H9 (cell line): Measurements from ENCODE around the gene ZSWIM6. TPM values are rescaled to one million over a fixed set of nuclear protein-coding genes. Genes with fewer than 3 reads are reported as not detected.

Experiments used
- DNase-seq: peaks from one replicate; pipeline ENCODE4 v3.0.0-alpha.2; 2017
- H2AFZ ChIP-seq: one replicate; pipeline ENCODE4 v1.6.1; 2013; ENCODE audit warnings: mild to moderate bottlenecking, low read length, control low read depth, moderate library complexity
- H2AK5ac ChIP-seq: 2 replicates; pipeline ENCODE4 v1.6.1; 2013; ENCODE audit warnings: low read length, control low read depth, mixed read lengths; ENCODE audit not compliant: insufficient read length
- H2BK120ac ChIP-seq: one replicate; pipeline ENCODE4 v1.6.1; 2013; ENCODE audit warnings: low read depth, mild to moderate bottlenecking, low read length, control low read depth, inconsistent platforms; ENCODE audit not compliant: poor library complexity, severe bottlenecking
- H2BK12ac ChIP-seq: 2 replicates; pipeline ENCODE4 v1.6.1; 2013; ENCODE audit warnings: low read length, control low read depth, mixed read lengths, low read depth; ENCODE audit not compliant: insufficient read length
- H2BK15ac ChIP-seq: 2 replicates; pipeline ENCODE4 v1.6.1; 2013; ENCODE audit warnings: low read depth, low read length, control low read depth
- H2BK20ac ChIP-seq: one replicate; pipeline ENCODE4 v1.6.1; 2013; ENCODE audit warnings: low read depth, mild to moderate bottlenecking, low read length, control low read depth, inconsistent platforms; ENCODE audit not compliant: poor library complexity, severe bottlenecking
- H2BK5ac ChIP-seq: 2 replicates; pipeline ENCODE4 v1.6.1; 2013; ENCODE audit warnings: low read length, control low read depth, mixed read lengths; ENCODE audit not compliant: insufficient read length
- H3K14ac ChIP-seq: 2 replicates; pipeline ENCODE4 v1.6.1; 2013; ENCODE audit warnings: low read length, control low read depth; ENCODE audit not compliant: insufficient read depth
- H3K18ac ChIP-seq: 2 replicates; pipeline ENCODE4 v1.6.1; 2013; ENCODE audit warnings: low read depth, mild to moderate bottlenecking, mixed read lengths, low read length, control low read depth; ENCODE audit not compliant: insufficient read length
- H3K23ac ChIP-seq: 2 replicates; pipeline ENCODE4 v1.6.1; 2013; ENCODE audit warnings: low read length, control low read depth, mixed read lengths, low read depth; ENCODE audit not compliant: insufficient read length
- H3K23me2 ChIP-seq: 2 replicates; pipeline ENCODE4 v1.6.1; 2013; ENCODE audit warnings: low read depth, mild to moderate bottlenecking, mixed read lengths, low read length, control low read depth; ENCODE audit not compliant: insufficient read length, poor library complexity, severe bottlenecking
- H3K27ac ChIP-seq: 2 replicates; pipeline ENCODE4 v1.5.1; 2013; ENCODE audit warnings: low read length, control low read depth, mixed read lengths, low read depth; ENCODE audit not compliant: insufficient read length
- H3K27me3 ChIP-seq: 2 replicates; pipeline ENCODE4 v1.6.1; 2013; ENCODE audit warnings: low read length, control low read depth, inconsistent platforms; ENCODE audit not compliant: insufficient read depth
- H3K4ac ChIP-seq: 2 replicates; pipeline ENCODE4 v1.6.1; 2013; ENCODE audit warnings: low read depth, mild to moderate bottlenecking, control low read depth, inconsistent platforms, low read length, moderate library complexity
- H3K4me1 ChIP-seq: 2 replicates; pipeline ENCODE4 v1.6.1; 2013; ENCODE audit warnings: low read length, control low read depth, inconsistent platforms; ENCODE audit not compliant: insufficient read depth
- H3K4me2 ChIP-seq: 2 replicates; pipeline ENCODE4 v1.6.1; 2013; ENCODE audit warnings: low read length, control low read depth, mixed read lengths; ENCODE audit not compliant: insufficient read length, insufficient read depth
- H3K56ac ChIP-seq: 2 replicates; pipeline ENCODE4 v1.6.1; 2013; ENCODE audit warnings: low read depth, mild to moderate bottlenecking, mixed read lengths, low read length, control low read depth; ENCODE audit not compliant: insufficient read length
- H3K79me1 ChIP-seq: 2 replicates; pipeline ENCODE4 v1.6.1; 2013; ENCODE audit warnings: low read depth, mild to moderate bottlenecking, moderate library complexity, low read length, control low read depth, inconsistent platforms; ENCODE audit not compliant: insufficient read depth, poor library complexity, severe bottlenecking
- H3K79me2 ChIP-seq: 2 replicates; pipeline ENCODE4 v1.6.1; 2013; ENCODE audit warnings: low read length, control low read depth, inconsistent platforms; ENCODE audit not compliant: insufficient read depth
- H3K9ac ChIP-seq: 2 replicates; pipeline ENCODE4 v1.6.1; 2013; ENCODE audit warnings: low read length, control low read depth, mixed read lengths; ENCODE audit not compliant: insufficient read length; ENCODE audit errors: extremely low read depth
- H3K9me3 ChIP-seq: one replicate; pipeline ENCODE4 v1.6.1; 2013; ENCODE audit warnings: low read depth, low read length, inconsistent platforms; ENCODE audit not compliant: control insufficient read depth
- H3T11ph ChIP-seq: one replicate; pipeline ENCODE4 v1.6.1; 2013; ENCODE audit warnings: mild to moderate bottlenecking, low read length, control low read depth, inconsistent platforms
- H4K20me1 ChIP-seq: one replicate; pipeline ENCODE4 v1.6.1; 2013; ENCODE audit not compliant: control insufficient read depth, insufficient read length, insufficient read depth
- H4K5ac ChIP-seq: 2 replicates; pipeline ENCODE4 v1.6.1; 2013; ENCODE audit warnings: low read depth, mild to moderate bottlenecking, mixed read lengths, low read length, control low read depth; ENCODE audit not compliant: insufficient read length
- H4K8ac ChIP-seq: replicated peaks from 2 replicates; pipeline ENCODE4 v1.6.1; 2013; ENCODE audit warnings: low read length, control low read depth, mixed read lengths, low read depth; ENCODE audit not compliant: insufficient read length
- H4K91ac ChIP-seq: 2 replicates; pipeline ENCODE4 v1.6.1; 2013; ENCODE audit warnings: low read depth, mild to moderate bottlenecking, moderate library complexity, mixed read lengths, low read length, control low read depth; ENCODE audit not compliant: insufficient read length
- H3K27ac Mint-ChIP-seq, 3 experiments: 2 replicates in 2 of 3; 3 replicates in 1 of 3; pipeline ENCODE4 v1.8.0; 2020 to 2021; ENCODE audit warnings: mixed read lengths in 3 of 3, mild to moderate bottlenecking in 1 of 3, moderate library complexity in 1 of 3
- H3K27me3 Mint-ChIP-seq: 2 replicates; pipeline ENCODE4 v1.8.0; 2021; ENCODE audit warnings: low read depth, mild to moderate bottlenecking, moderate library complexity, mixed read lengths
- H3K36me3 Mint-ChIP-seq, 3 experiments: 2 replicates in 2 of 3; 3 replicates in 1 of 3; pipeline ENCODE4 v1.8.0; 2020 to 2021; ENCODE audit warnings: low read depth in 3 of 3, mixed read lengths in 3 of 3; ENCODE audit not compliant: insufficient read depth in 1 of 3
- H3K4me1 Mint-ChIP-seq, 2 experiments: 2 replicates each; pipeline ENCODE4 v1.8.0; 2020; ENCODE audit warnings: mixed read lengths in 2 of 2
- H3K4me3 Mint-ChIP-seq, 2 experiments: 2 replicates in 1 of 2; 3 replicates in 1 of 2; pipeline ENCODE4 v1.8.0; 2020 to 2021; ENCODE audit warnings: mild to moderate bottlenecking in 2 of 2, mixed read lengths in 2 of 2, moderate library complexity in 1 of 2
- H3K9me3 Mint-ChIP-seq, 2 experiments: 2 replicates in 1 of 2; 3 replicates in 1 of 2; pipeline ENCODE4 v1.8.0; 2020; ENCODE audit warnings: mild to moderate bottlenecking in 2 of 2, mixed read lengths in 2 of 2, moderate library complexity in 1 of 2
- CTCF ChIP-seq: fragments of 200-600 bp; sonication (generic); conservative IDR thresholded peaks from 3 replicates; pipeline ENCODE4 v1.8.0; 2021; ENCODE audit warnings: antibody characterized with exemption, mild to moderate bottlenecking
- WGBS: extraction: QIAGEN DNeasy Blood & Tissue Kit; methylation state at CpG from one replicate; pipeline ENCODE4 v1.1.7; 2013; ENCODE audit warnings: missing lambda C conversion rate, low lambda C conversion rate, mixed read lengths; ENCODE audit not compliant: insufficient read length; ENCODE audit errors: extremely low coverage; 5-methylcytosine and 5-hydroxymethylcytosine counted together
- total RNA-seq: library from RNA; stranded (reverse); gene quantifications from 2 replicates; pipeline ENCODE4 v1.2.1, GENCODE V29; 2021

ZSWIM6 gene
- total RNA-seq, 1 experiment from 2014 or later, result 11.5 TPM

- no peak overlapping the region for H3K56ac ChIP-seq
- no peaks in the 10 kb centered on the region for H4K20me1 ChIP-seq
- no peak overlapping the region for H4K8ac ChIP-seq
- H3T11ph ChIP-seq, result no peak overlapping the region
- no peak overlapping the region for H3K14ac ChIP-seq
- H3K23me2 ChIP-seq, result no peaks in the 10 kb centered on the region
- no peak overlapping the region for H2BK15ac ChIP-seq
- no peak for TF ChIP-seq CTCF
- H3K4ac ChIP-seq, result no peak overlapping the region
- no CpG with 5 or more reads among the region's 4 CpGs for WGBS
- no peaks in the 10 kb centered on the region for H3K27me3 ChIP-seq
- Mint-ChIP-seq H3K9me3 (peaks cover 23 to 40% of the 10 kb centered on the region in 2 experiments), H3K36me3 (peaks cover 22 to 26% (median 23%) of the 10 kb centered on the region in 3 experiments), H3K4me3 (no peak overlapping the region), H3K27me3 (no peaks in the 10 kb centered on the region), H3K4me1 (peaks cover 0 to 2% of the 10 kb centered on the region in 2 experiments; a peak in 1 of 4 replicates), H3K27ac (no peak overlapping the region)
- H4K91ac ChIP-seq, result no peak overlapping the region
- H3K18ac ChIP-seq, result no peak overlapping the region
- H3K4me1 ChIP-seq, result no peaks in the 10 kb centered on the region
- H3K9me3 ChIP-seq, result peaks cover 20% of the 10 kb centered on the region
- H2BK12ac ChIP-seq, result no peak overlapping the region
- peaks cover 2% of the 10 kb centered on the region for H3K79me1 ChIP-seq
- no peak overlapping the region for H2BK120ac ChIP-seq
- no peak overlapping the region for H2AFZ ChIP-seq
- H3K9ac ChIP-seq, result no peak overlapping the region
- no peak overlapping the region for H2BK5ac ChIP-seq
- H3K4me2 ChIP-seq, result no peak overlapping the region
- H2BK20ac ChIP-seq, result no peak overlapping the region
- H3K79me2 ChIP-seq, result no peaks in the 10 kb centered on the region; the same call in 1 of the 2 replicates
- no peak overlapping the region for H3K23ac ChIP-seq
- no peak overlapping the region for H4K5ac ChIP-seq
- no peak for DNase-seq
- H3K27ac ChIP-seq, result no peak overlapping the region
- no peak overlapping the region for H2AK5ac ChIP-seq
Measured at GRCh38 chr5:61441742-61442141, 109.7 kb downstream of the ZSWIM6 start.
